Measurements from ENCODE around the gene RTTN.

- TF ChIP-seq, protein P1, sequence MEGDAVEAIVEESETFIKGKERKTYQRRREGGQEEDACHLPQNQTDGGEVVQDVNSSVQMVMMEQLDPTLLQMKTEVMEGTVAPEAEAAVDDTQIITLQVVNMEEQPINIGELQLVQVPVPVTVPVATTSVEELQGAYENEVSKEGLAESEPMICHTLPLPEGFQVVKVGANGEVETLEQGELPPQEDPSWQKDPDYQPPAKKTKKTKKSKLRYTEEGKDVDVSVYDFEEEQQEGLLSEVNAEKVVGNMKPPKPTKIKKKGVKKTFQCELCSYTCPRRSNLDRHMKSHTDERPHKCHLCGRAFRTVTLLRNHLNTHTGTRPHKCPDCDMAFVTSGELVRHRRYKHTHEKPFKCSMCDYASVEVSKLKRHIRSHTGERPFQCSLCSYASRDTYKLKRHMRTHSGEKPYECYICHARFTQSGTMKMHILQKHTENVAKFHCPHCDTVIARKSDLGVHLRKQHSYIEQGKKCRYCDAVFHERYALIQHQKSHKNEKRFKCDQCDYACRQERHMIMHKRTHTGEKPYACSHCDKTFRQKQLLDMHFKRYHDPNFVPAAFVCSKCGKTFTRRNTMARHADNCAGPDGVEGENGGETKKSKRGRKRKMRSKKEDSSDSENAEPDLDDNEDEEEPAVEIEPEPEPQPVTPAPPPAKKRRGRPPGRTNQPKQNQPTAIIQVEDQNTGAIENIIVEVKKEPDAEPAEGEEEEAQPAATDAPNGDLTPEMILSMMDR (conservative IDR thresholded peaks at IDR 0.05; ENCODE audit: low read depth, low read length): no peak
- TF ChIP-seq EZH2 (IDR thresholded peaks at IDR 0.05; ENCODE audit: borderline replicate concordance, low read depth, low read length, poor library complexity, severe bottlenecking): no peak
Observed at GRCh38 chr18:70024829-70025228, 180.7 kb downstream of the RTTN start.
